T-helper 17 cell (primary cell): ENCODE data around the gene GLIPR1. TPM values are rescaled to one million over a fixed set of nuclear protein-coding genes. Genes with fewer than 3 reads are reported as not detected.
A peak's percentile ranks its signal among the peaks of the same experiment; 100 is the strongest.
"Not testable (repeated sequence)": the region's sequence is repeated elsewhere in the genome, so short reads cannot be mapped to it uniquely, and the experiment has no call there.

Experiments used
- ATAC-seq: fragments of 150-1000 bp; cut with Tn5 transposase; 2 replicates; pipeline ENCODE4 v1.10.0; 2021; ENCODE audit warnings: mild to moderate bottlenecking, moderate library complexity
- DNase-seq, 3 donors: peaks; one replicate each; pipeline versions ENCODE4 v3.0.0 to v3.0.0-alpha.2; 2020 to 2021
- H3K9me3 ChIP-seq: one replicate; pipeline ENCODE4 v1.7.0; 2013; ENCODE audit warnings: low read length, mild to moderate bottlenecking; ENCODE audit not compliant: control insufficient read depth, poor library complexity, severe bottlenecking
- H3K27ac Mint-ChIP-seq: one replicate; pipeline ENCODE4 v1.8.0; 2022; ENCODE audit warnings: mild to moderate bottlenecking, moderate library complexity, mixed read lengths
- H3K27me3 Mint-ChIP-seq: one replicate; pipeline ENCODE4 v1.8.0; 2022; ENCODE audit warnings: mixed read lengths
- H3K36me3 Mint-ChIP-seq: one replicate; pipeline ENCODE4 v1.8.0; 2022; ENCODE audit warnings: low read depth, mixed read lengths
- H3K4me1 Mint-ChIP-seq: one replicate; pipeline ENCODE4 v1.8.0; 2022; ENCODE audit warnings: mild to moderate bottlenecking, mixed read lengths
- H3K4me3 Mint-ChIP-seq: one replicate; pipeline ENCODE4 v1.8.0; 2022; ENCODE audit warnings: mild to moderate bottlenecking, moderate library complexity, mixed read lengths
- total RNA-seq, 4 donors: library from RNA in 2 of 4; stranded (reverse) in 2 of 4; gene quantifications; one replicate each; pipeline ENCODE4 v1.2.3 and lab custom pipeline; 2022 to 2026

GLIPR1 gene
- total RNA-seq, result 100 to 1,000 TPM; 104 to 105 TPM
- total RNA-seq (lab: John Stamatoyannopoulos, UW), result 178 to 228 reads per million in 2 donors

DNA sequence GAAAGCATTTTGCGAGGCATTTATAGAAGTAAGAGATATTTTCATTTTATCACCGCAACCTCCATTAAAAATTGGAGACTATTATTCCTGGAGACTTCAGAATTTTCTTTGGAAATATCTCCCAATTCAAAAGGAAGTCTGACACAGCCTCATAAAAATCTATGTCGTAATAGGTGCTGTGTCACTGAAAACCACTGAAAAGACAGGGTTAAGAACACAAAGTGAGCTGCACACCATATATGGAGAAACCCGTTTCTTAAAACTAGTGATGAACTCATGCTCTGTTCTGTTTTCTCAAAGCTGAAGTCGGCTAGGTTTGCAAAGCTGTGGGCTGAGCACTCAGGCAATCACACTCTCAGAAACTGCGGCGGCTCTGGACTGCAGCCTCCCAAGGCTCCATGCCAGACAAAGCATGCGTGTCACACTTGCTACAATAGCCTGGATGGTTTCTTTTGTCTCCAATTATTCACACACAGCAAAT, at the start of gene GLIPR1:
Gene GLIPR1, plus strand, starts transcription at position 287 of the 481 bp plus-strand sequence. Its CDS starts 126 bp downstream, at position 413.
- peak; percentile 79 for ATAC-seq
- Mint-ChIP-seq H3K4me3 (peak within 1 kb of the TSS; percentile 77), H3K27me3 (no peaks in the 10 kb centered on the region), H3K4me1 (peaks cover 59% of the 10 kb centered on the region), H3K27ac (peak within 1 kb of the TSS; percentile 92), H3K36me3 (peaks cover 16% of the 10 kb centered on the region)
- peak; percentile 18 to 67 (median 49) for DNase-seq
- no peaks in the 10 kb centered on the region for H3K9me3 ChIP-seq

DNA sequence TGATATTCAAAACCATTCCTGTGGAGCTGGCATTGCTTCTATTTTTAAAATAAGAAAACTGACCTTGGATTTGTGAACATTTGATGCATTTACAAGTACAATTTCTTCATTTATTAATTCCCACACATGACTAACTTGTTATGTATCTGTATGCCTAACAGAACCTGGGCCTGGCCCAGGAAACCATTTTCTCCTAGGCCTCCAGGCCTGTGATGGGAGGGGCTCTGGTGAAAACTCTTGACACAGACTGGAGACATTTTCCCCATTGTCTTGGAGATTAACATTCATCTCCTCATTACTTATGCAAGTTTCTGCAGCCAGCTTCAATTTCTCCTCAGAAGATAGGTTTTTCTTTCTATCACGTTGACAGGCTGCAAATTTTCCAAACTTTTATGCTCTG, 47.6 kb upstream of the GLIPR1 start:
- ATAC-seq, result no peak
- Mint-ChIP-seq H3K36me3 (peaks cover under 1% of the 10 kb centered on the region), H3K4me3 (no peak overlapping the region), H3K27ac (no peak overlapping the region), H3K27me3 (no peaks in the 10 kb centered on the region), H3K4me1 (peaks cover 7% of the 10 kb centered on the region)
- no peak for DNase-seq
- H3K9me3 ChIP-seq, result no peaks in the 10 kb centered on the region

DNA sequence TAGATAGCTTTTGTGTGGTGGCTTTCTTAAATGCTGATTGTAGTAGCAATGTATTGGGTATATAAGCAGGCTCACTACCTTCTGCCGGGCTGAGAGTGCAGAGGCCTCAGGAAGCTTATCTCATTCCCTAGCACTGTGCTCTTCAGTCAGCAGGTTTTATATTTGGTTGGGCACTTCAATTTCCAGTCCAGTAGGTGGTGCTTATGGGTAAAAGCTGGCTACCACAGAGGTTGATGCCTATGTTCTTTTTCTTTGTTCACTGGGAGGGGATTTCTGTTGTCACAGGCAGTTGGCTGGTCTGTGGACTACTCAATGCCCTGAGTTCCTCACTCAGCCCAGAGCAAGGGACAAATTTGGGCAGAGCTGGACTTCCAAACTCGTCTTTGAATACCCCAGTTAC, 43.0 kb upstream of the GLIPR1 start:
- Mint-ChIP-seq H3K27me3 (no peaks in the 10 kb centered on the region), H3K27ac (no peak overlapping the region), H3K4me1 (peaks cover 10% of the 10 kb centered on the region), H3K36me3 (no peaks in the 10 kb centered on the region), H3K4me3 (no peak overlapping the region)
- ATAC-seq, result peak; percentile 93
- no peak for DNase-seq
- no peaks in the 10 kb centered on the region for H3K9me3 ChIP-seq

DNA sequence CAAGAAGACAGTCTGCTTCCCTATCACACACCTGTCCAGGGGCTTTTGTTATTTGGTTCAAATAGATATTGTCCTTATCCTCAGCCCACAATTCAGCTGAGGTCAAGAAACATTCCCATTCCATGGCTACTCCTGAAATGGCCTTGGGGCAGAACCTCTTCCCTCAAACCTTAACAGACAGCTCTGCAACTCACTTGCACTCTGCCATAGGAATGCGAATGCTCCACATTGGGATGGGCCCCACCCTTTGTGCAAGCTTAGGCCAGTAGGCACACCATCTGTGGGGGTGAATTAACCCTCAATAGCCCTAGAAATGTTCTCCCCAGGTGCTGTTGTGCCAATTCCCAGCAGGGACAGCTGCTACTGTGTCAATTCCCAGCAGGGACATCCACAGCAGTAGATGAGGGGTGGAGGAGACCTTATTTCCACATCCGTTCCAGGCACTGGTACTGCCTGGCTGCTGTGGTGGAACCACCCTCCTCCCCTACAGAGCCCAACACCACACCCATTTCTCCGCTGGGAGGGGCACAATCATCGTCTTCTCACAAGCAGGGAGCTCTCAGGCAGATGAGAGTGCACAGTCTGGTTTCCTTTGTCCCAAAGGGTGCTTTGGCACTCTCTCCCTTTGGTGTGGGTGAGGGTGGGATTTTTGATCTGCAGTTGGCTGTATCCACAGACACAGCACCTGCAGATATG, 42.3 kb upstream of the GLIPR1 start:
- H3K4me3 Mint-ChIP-seq, result no peak overlapping the region
- peaks cover 10% of the 10 kb centered on the region for H3K4me1 Mint-ChIP-seq
- DNase-seq (no peak), ATAC-seq (peak; percentile 70)
- no peaks in the 10 kb centered on the region for H3K36me3 Mint-ChIP-seq
- no peaks in the 10 kb centered on the region for H3K27me3 Mint-ChIP-seq
- no peaks in the 10 kb centered on the region for H3K9me3 ChIP-seq
- H3K27ac Mint-ChIP-seq, result no peak overlapping the region

DNA sequence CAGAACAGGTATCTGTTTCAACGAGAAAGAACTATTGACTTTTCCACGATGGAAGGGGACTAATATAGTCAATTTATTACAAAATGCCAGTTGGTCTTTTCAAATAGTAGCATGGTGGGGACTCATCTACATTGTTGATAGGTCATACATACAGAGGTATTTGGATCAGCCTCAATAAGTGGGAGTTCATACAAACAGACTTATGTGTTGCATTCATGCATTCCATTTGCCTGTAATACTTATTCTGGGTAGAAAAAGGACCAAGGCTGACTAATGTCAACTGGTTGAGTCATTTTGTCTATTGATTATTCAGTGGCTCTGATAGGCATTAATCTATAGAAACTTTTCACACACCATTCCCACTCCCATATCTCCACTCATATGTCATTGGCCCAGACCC, 41.5 kb upstream of the GLIPR1 start:
- ATAC-seq, result no peak
- H3K27ac Mint-ChIP-seq, result peak overlapping the region; percentile 73
- H3K27me3 Mint-ChIP-seq, result no peaks in the 10 kb centered on the region
- no peaks in the 10 kb centered on the region for H3K36me3 Mint-ChIP-seq
- no peak for DNase-seq
- H3K9me3 ChIP-seq, result no peaks in the 10 kb centered on the region
- no peak overlapping the region for H3K4me3 Mint-ChIP-seq
- H3K4me1 Mint-ChIP-seq, result peaks cover 10% of the 10 kb centered on the region

DNA sequence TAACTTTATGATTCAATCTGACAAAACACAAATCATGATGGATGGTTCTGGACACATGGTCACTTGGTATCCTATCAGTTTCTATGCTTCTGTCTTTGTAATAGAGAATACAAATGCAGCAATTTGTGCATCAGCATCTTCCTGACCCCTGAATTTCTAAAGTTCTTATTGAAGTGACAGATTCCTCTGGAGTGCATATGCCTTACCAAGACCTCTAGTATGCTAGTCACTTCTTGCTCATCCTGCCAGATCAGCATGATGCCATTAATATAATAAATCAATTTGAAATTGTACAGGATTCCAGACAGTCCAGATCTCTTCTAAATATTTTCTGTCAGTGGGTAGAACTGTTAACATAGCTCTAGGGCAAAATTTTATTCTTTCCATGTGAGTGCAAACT, 40.6 kb upstream of the GLIPR1 start:
- no peak for ATAC-seq
- H3K9me3 ChIP-seq, result no peaks in the 10 kb centered on the region
- DNase-seq, result no peak
- Mint-ChIP-seq H3K4me3 (no peak overlapping the region), H3K27ac (peak overlapping the region; percentile 73), H3K36me3 (no peaks in the 10 kb centered on the region), H3K27me3 (no peaks in the 10 kb centered on the region), H3K4me1 (peaks cover 10% of the 10 kb centered on the region)

DNA sequence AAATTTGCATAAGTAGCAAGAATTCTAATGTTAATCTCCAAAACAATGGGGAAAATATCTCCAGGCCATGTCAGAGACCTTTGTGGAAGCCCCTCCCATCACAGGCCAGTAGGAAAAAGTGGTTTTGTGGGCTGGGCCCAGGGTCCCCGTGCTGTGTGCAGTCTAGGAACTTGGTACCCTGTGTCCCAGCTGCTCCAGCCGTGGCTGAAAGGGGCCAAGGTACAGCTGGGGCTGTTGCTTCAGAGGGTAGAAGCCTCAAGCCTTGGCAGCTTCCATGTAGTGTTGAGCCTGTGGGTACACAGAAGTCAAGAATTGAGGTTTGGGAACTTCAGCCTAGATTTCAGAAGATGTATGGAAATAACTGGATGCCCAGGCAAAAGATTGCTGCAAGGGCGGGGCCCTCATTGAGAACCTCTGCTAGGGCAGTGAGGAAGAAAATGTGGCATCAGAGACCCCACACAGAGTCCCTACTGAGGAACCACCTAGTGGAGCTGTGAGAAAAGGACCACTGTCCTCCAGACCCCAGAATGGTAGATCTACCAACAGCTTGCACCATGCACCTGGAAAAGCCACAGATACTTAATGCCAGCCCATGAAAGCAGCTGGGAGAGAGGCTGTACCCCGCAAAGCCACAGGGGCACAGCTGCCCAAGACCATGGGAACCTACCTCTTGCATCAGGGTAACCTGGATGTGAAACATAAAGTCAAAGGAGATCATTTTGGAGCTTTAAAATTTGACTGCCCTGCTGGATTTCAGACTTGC, 38.7 kb upstream of the GLIPR1 start:
- not testable (repeated sequence) for H3K4me1 Mint-ChIP-seq, H3K27me3 Mint-ChIP-seq, H3K4me3 Mint-ChIP-seq, H3K36me3 Mint-ChIP-seq, ATAC-seq, H3K9me3 ChIP-seq, H3K27ac Mint-ChIP-seq, DNase-seq

DNA sequence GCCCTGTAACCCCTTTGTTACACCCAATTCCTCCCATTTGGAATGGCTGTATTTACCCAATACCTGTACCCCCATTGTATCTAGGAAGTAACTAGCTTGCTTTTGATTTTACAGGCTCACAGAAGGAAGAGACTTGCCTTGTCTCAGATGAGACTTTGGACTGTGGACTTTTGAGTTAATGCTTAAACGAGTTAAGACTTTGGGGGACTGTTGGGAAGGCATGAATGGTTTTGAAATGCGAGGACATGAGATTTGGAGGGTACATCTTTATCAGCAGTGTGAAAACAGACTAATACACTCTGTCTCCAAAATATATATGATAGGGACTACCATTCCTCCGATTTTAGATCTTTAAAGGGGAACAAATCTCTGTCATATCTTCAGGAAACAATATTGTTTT, 38.1 kb upstream of the GLIPR1 start:
- ATAC-seq, H3K36me3 Mint-ChIP-seq, H3K27me3 Mint-ChIP-seq, H3K4me1 Mint-ChIP-seq, DNase-seq, H3K9me3 ChIP-seq, H3K27ac Mint-ChIP-seq, H3K4me3 Mint-ChIP-seq: not testable (repeated sequence)

DNA sequence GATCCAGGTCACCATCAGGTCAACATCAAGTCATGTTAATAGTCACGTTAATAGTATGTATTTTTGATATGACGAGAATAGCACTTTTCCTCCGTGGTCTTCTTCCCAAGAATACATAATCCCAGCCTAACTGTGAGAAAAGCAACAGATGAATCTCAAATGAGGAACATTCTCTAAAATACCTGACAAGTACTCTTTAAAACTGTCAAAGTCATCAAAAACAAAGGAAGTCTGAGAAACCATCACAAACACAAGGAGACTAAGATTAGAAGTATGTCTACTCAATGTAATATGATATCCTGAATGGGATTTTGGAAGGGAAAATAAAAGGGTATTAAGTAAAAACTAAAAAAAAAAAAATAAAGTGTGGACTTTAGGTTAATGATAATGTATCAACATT, 36.8 kb upstream of the GLIPR1 start:
- Mint-ChIP-seq H3K27me3 (peaks cover 6% of the 10 kb centered on the region), H3K36me3 (no peaks in the 10 kb centered on the region), H3K4me3 (no peak overlapping the region), H3K4me1 (no peaks in the 10 kb centered on the region), H3K27ac (no peak overlapping the region)
- ATAC-seq, result no peak
- H3K9me3 ChIP-seq, result no peaks in the 10 kb centered on the region
- no peak for DNase-seq

DNA sequence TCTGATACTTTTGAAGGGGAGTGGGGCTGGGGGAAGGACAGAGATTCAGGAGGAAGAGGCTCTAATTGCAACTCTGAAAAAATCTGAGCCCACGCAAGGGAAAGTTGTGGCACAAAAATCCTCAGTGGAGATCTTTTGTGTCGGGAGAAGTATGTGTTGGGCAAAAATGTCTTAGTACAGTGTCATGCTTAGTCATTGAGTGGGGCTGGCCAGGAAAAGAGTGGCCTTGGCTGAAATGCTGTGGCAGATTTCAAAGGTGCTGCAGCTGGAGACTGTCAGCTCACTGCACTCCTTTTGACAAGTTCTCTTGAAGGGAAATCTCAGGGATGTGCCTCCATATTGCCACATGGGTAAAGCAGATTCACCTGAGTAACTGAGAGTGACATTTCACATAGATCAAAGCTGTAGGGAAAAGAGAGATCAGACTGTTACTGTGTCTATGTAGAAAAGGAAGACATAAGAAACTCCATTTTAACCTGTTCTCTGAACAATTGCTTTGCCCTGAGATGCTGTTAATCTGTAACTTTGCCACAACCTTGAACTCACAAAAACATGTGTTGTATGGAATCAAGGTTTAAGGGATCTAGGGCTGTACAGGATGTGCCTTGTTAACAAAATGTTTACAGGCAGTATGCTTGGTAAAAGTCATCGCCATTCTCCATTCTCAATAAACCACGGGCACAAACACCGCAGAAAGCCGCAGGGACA, 36.0 kb upstream of the GLIPR1 start:
- H3K36me3 Mint-ChIP-seq, result no peaks in the 10 kb centered on the region

DNA sequence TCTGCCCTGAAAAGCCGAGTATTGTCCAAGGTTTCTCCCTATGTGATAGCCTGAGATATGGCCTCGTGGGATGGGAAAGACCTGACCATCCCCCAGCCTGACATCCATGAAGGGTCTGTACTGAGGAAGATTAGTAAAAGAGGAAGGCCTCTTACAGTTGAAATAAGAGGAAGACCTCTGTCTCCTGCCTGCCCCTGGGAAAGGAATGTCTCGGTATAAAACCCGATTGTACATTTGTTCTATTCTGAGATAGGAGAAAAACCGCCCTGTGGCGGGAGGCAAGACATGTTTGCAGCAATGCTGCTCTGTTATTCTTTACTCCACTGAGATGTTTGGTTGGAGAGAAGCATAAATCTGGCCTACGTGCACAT, 35.4 kb upstream of the GLIPR1 start:
- peak overlapping the region; percentile 6 for H3K27ac Mint-ChIP-seq

More for the DNA sequence above, 36.0 kb upstream of the GLIPR1 start:
- H3K9me3 ChIP-seq, result no peaks in the 10 kb centered on the region
- no peak overlapping the region for H3K4me3 Mint-ChIP-seq
- DNase-seq (no peak), ATAC-seq (no peak)
- peaks cover 6% of the 10 kb centered on the region for H3K27me3 Mint-ChIP-seq
- H3K27ac Mint-ChIP-seq, result peak overlapping the region; percentile 6
- no peaks in the 10 kb centered on the region for H3K4me1 Mint-ChIP-seq

DNA sequence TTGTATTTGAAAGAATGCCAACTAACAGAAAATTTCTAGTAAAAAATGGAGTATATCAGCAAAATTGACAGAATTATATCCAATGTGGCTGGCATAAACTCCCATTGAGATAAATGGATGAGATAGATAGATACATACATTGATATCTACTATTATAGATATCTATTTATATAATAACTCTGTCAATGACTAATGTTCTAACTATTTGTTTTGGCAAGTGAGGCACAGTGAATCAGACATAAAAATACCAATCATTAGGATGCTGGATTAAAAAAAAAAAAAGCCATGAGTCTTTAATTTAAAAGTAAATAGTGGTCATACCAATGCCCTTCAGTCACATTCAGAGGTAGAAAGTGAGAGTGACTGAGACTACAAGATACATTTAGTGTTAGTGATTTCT, 33.7 kb upstream of the GLIPR1 start:
- peaks cover 6% of the 10 kb centered on the region for H3K27me3 Mint-ChIP-seq
- H3K4me1 Mint-ChIP-seq, result no peaks in the 10 kb centered on the region
- no peak for ATAC-seq
- no peaks in the 10 kb centered on the region for H3K9me3 ChIP-seq
- H3K4me3 Mint-ChIP-seq, result no peak overlapping the region
- DNase-seq, result no peak
- no peak overlapping the region for H3K27ac Mint-ChIP-seq
- no peaks in the 10 kb centered on the region for H3K36me3 Mint-ChIP-seq

More for the DNA sequence above, 35.4 kb upstream of the GLIPR1 start:
- H3K4me3 Mint-ChIP-seq, DNase-seq, ATAC-seq, H3K9me3 ChIP-seq, H3K27me3 Mint-ChIP-seq, H3K4me1 Mint-ChIP-seq, H3K36me3 Mint-ChIP-seq: not testable (repeated sequence)

DNA sequence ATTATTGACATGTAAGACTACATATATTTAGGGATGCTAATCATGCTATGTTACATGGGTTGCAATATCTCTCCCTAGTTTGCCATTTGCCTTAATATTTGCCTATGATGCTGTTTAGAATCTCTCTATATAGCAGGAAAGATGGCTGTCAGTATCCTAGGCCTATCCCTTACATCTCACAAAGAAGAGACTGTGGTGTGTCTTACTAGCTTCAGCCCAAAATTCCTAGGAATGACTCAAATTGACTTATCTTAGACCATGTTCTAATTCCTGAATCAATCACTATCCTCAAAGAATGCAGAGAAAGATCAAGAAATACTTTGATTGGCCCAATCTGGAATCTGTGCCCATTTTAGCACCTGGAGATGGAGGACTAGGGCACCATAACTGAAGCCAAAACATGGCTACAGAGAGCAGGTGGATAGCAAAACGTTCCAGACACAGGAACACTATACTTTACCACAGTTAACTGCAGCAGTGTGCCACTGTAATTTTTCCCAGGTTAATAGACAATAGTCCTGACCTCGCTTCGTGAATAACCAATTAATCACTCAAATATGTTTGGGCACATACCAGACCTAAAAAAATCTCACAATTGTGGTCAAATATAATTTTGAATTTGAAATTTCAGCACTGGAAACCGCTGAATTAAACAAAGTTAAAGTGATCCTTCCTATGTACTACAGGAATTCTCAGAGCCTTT, 32.7 kb upstream of the GLIPR1 start:
- no peaks in the 10 kb centered on the region for H3K36me3 Mint-ChIP-seq
- H3K27me3 Mint-ChIP-seq, result peaks cover 6% of the 10 kb centered on the region
- no peaks in the 10 kb centered on the region for H3K9me3 ChIP-seq
- no peak overlapping the region for H3K4me3 Mint-ChIP-seq
- DNase-seq, result no peak
- no peak for ATAC-seq
- H3K4me1 Mint-ChIP-seq, result no peaks in the 10 kb centered on the region
- no peak overlapping the region for H3K27ac Mint-ChIP-seq
